Esophagus squamous epithelium (tissue), 4 donors: ENCODE measurements around the gene RHOC.

Experiments used
- CTCF ChIP-seq, 6 experiments: fragments of 450-650 bp in 4 of 6; fragments of 200-600 bp in 2 of 6; sonication (generic) in 2 of 6; IDR thresholded peaks; one replicate each; pipeline ENCODE4 v1.5.1; 2016 to 2019; ENCODE audit warnings: antibody characterized with exemption in 6 of 6, mild to moderate bottlenecking in 4 of 6, moderate library complexity in 4 of 6
- POLR2A ChIP-seq, 4 donors: fragments of 450-650 bp; IDR thresholded peaks; one replicate each; pipeline ENCODE4 v1.6.1; 2017; ENCODE audit warnings: antibody characterized with exemption in 4 of 4, mild to moderate bottlenecking in 4 of 4, moderate library complexity in 3 of 4

GRCh38 chr1:112754116-112754628 is 47.2 kb upstream of the RHOC start:
- TF ChIP-seq POLR2A (IDR thresholded peaks at IDR 0.05) (no peak), CTCF (IDR thresholded peaks at IDR 0.05) (no peak)
